ENCODE results near the gene CERS6.

DNA sequence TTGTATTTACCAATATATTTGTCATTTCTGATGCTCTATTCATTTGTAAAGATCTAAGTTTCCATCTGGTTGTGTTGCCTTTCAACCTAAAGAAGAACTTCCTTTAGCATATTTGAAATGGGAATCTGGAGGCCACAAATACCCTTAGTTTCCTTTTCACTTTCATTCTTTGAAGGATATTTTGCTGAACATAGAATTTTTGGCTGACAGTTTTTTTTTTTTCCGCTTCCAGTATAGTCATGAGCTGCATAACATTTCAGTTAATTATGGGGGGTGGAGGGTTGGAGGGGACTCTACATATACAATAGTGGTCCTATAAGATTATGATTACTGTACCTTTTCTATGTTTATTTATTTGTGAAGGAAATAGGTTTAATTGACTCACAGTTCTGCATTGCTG lies 83.9 kb downstream of the CERS6 start:
- TF ChIP-seq, protein P1, sequence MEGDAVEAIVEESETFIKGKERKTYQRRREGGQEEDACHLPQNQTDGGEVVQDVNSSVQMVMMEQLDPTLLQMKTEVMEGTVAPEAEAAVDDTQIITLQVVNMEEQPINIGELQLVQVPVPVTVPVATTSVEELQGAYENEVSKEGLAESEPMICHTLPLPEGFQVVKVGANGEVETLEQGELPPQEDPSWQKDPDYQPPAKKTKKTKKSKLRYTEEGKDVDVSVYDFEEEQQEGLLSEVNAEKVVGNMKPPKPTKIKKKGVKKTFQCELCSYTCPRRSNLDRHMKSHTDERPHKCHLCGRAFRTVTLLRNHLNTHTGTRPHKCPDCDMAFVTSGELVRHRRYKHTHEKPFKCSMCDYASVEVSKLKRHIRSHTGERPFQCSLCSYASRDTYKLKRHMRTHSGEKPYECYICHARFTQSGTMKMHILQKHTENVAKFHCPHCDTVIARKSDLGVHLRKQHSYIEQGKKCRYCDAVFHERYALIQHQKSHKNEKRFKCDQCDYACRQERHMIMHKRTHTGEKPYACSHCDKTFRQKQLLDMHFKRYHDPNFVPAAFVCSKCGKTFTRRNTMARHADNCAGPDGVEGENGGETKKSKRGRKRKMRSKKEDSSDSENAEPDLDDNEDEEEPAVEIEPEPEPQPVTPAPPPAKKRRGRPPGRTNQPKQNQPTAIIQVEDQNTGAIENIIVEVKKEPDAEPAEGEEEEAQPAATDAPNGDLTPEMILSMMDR (IDR thresholded peaks at IDR 0.05) = no peak
- TF ChIP-seq CBFB (CRISPR knock-in tag; IDR thresholded peaks at IDR 0.05; ENCODE audit: low read depth) (no peak), NR3C1 (CRISPR knock-in tag; conservative IDR thresholded peaks at IDR 0.05; ENCODE audit: low read depth) (no peak), FOXJ3 (CRISPR knock-in tag; IDR thresholded peaks at IDR 0.05; ENCODE audit: borderline replicate concordance) (no peak), SP1 (CRISPR knock-in tag; conservative IDR thresholded peaks at IDR 0.05) (no peak), ZNF232 (CRISPR knock-in tag; IDR thresholded peaks at IDR 0.05) (no peak), JUN (CRISPR knock-in tag; IDR thresholded peaks at IDR 0.05) (no peak), CREB1 (CRISPR knock-in tag; IDR thresholded peaks at IDR 0.05) (no peak), TCF7 (CRISPR knock-in tag; IDR thresholded peaks at IDR 0.05; ENCODE audit: low read depth) (no peak), NR2C2 (CRISPR knock-in tag; IDR thresholded peaks at IDR 0.05) (no peak), MAX (CRISPR knock-in tag; IDR thresholded peaks at IDR 0.05) (no peak)

All from WTC11 (cell line).